ENCODE data around the gene TRPC5OS.

- TF ChIP-seq CTCF (conservative IDR thresholded peaks at IDR 0.05), result no peak
- TF ChIP-seq EZH2 (IDR thresholded peaks at IDR 0.05; ENCODE audit: low read depth), result no peak
Observed at GRCh38 chrX:111830571-111830970, 45.4 kb upstream of the TRPC5OS start.
